ENCODE data around the gene NAP1L1. TPM values are rescaled to one million over a fixed set of nuclear protein-coding genes. Genes with fewer than 3 reads are reported as not detected.

The NAP1L1 gene
- total RNA-seq, 1 donor = 233 TPM

DNA sequence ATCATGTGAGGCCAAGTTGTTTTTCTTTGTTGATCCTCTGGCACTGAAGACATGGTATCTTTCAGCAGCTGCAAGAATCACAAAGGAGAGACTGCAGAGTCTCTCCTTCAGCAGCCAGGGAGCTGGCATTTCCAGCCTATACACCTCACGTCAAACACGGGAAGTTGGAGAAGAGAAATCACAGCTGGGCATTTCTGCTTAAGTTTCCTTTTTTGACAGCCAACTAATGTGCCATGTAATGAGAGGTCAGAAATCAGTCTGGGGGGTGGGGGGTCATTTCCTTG, 81.2 kb downstream of the NAP1L1 start:
- no peak for DNase-seq (ENCODE audit: low read depth)
- TF ChIP-seq, protein P1, sequence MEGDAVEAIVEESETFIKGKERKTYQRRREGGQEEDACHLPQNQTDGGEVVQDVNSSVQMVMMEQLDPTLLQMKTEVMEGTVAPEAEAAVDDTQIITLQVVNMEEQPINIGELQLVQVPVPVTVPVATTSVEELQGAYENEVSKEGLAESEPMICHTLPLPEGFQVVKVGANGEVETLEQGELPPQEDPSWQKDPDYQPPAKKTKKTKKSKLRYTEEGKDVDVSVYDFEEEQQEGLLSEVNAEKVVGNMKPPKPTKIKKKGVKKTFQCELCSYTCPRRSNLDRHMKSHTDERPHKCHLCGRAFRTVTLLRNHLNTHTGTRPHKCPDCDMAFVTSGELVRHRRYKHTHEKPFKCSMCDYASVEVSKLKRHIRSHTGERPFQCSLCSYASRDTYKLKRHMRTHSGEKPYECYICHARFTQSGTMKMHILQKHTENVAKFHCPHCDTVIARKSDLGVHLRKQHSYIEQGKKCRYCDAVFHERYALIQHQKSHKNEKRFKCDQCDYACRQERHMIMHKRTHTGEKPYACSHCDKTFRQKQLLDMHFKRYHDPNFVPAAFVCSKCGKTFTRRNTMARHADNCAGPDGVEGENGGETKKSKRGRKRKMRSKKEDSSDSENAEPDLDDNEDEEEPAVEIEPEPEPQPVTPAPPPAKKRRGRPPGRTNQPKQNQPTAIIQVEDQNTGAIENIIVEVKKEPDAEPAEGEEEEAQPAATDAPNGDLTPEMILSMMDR (IDR thresholded peaks at IDR 0.05; ENCODE audit: insufficient read depth, low read depth, low read length) = no peak
- no peak overlapping the region for H3K4me3 ChIP-seq (ENCODE audit: low read depth, low read length)

DNA sequence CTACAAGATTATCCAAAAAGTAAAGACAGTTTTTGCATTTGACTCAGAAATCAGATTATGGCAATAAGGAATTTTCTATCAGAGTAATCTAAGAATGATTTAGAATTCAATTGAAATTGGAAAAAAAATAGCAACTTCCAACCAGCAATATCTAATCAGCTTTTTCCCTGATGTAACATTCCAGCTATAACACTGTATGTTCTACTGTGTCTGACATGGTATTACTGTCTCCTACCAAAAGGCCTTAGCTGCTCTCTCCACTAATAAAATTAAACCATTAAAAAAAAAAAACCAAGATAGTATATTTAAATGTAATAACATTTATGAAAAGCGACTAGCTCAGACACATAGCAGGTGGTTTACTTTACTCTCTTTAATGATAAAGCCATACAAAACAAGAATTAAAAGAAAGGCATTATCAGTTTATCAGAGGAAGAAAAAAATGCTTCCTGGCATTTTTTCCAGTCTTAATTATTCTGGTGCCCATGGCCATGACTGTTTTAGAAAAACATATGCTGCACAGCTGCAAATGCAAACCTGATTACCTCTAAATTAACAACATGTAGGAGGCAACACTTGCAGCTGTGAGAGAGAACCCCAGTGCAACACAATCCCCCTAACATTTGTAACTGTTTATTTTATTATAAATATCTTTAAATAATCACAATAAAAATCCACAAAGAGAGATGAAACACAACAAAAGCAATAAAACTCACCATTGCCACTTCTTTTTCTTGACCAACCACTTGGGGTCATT, 81.7 kb downstream of the NAP1L1 start:
- TF ChIP-seq, protein P1 (IDR thresholded peaks at IDR 0.05; ENCODE audit: insufficient read depth, low read depth, low read length) = no peak
- DNase-seq (ENCODE audit: low read depth) = no peak
- H3K4me3 ChIP-seq (ENCODE audit: low read depth, low read length) = no peak overlapping the region

DNA sequence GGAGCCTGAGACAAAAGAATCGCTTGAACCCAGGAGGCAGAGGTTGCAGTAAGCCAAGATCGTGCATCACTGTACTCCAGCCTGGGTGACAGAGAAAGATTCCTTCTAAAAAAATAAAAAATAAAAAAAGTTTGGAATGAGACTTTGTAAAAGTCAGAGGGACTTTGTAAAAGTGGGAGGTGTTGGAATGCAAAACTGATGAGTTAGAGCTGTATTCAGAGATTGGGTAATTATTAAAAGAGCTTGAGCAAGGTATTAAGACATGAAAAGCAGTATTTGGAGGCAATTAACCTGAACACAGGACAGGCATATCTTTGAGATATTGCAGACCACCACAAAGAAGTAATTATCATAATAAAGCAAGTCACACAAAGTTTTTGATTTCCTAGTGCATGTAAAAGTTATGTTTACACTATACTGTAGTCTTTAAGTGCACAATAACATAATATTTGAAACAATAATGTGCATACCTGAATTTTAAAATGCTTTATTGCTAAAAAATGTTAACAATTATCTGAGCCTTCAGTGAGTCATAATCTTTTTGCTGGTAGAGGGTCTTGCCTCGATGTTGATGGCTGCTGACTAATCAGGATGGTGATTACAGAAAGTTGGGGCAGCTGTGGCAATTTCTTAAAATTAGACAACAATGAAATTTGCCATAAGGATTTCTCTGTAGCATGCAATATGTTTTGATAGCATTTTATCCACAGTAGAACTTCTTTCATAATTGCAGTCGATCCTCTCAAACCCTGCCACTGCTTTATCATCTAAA, 86.0 kb downstream of the NAP1L1 start:
- no peak overlapping the region for H3K4me3 ChIP-seq (ENCODE audit: low read depth, low read length)
- TF ChIP-seq, protein P1 (IDR thresholded peaks at IDR 0.05; ENCODE audit: insufficient read depth, low read depth, low read length) = no peak
- DNase-seq (ENCODE audit: low read depth) = peak; percentile 35

DNA sequence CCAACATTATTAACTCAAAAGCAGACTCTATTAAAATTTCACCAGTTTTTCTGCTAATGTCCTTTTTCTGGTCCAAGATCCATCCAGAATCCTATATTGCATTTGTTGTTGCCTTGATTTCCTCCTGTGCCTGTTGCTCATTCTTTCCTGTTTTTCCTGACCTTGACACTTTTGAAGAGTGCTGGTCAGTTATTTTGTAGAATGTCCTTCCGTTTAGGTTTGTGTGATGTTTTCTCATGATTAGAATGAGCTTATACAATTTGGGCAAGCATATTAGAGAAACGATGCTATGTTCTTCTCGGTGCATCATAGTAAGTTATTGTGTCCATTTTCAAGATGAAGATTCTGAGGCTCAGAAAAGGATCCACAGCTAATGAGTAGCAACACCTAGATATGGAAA, 86.8 kb downstream of the NAP1L1 start:
- H3K4me3 ChIP-seq (ENCODE audit: low read depth, low read length) = no peak overlapping the region
- no peak for DNase-seq (ENCODE audit: low read depth)
- TF ChIP-seq, protein P1 (IDR thresholded peaks at IDR 0.05; ENCODE audit: insufficient read depth, low read depth, low read length) = no peak

DNA sequence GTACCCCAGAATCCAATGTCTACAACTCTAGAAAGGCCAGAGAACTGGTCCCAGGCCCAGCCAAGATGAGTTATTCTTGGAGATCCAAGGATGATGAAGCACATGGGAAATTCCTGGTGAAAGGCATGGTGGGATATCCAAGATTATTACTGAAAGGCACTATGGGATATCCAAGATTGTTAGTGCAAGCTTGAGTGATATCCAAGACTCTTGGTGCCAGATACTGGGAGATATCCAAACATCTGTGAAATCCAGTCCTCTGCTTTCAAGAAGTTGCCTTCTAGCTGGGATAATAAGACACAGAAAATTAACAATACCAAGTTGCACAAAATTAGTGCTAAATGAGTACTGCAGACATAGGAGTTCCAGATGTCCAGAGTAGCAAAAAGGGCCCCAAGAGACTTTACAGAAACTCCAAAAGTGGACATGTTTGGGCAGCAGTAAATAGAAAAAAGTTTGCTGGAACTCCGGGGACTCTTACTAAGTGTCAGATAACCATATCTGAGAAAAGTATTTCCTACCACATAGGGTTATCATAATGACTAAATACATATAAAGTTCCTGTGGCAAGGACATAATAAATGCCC, 87.5 kb downstream of the NAP1L1 start:
- no peak overlapping the region for H3K4me3 ChIP-seq (ENCODE audit: low read depth, low read length)
- TF ChIP-seq, protein P1 (IDR thresholded peaks at IDR 0.05; ENCODE audit: insufficient read depth, low read depth, low read length) = no peak
- no peak for DNase-seq (ENCODE audit: low read depth)

DNA sequence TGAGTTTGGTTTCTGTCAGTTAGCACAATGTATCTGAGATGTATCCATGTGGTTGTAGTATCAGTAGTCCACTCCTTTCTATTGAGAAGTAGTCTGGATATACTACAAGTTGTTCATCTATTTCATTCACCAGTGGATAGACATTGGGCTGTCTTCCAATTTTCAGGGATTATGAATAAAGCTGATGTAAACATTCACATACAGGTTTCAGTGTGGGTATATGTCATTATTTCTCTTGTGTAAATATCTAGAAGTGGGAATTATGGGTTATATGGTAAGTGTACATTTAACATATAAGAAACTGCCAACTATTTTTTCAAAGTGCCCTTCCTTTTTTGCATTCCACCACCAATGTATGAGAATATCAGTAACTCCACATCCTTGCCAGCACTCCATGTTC, 88.8 kb downstream of the NAP1L1 start:
- TF ChIP-seq, protein P1 (IDR thresholded peaks at IDR 0.05; ENCODE audit: insufficient read depth, low read depth, low read length) = no peak
- no peak for DNase-seq (ENCODE audit: low read depth)
- no peak overlapping the region for H3K4me3 ChIP-seq (ENCODE audit: low read depth, low read length)

Measured in fibroblast of villous mesenchyme (primary cell).